GM18867 (cell line): ENCODE data around the gene SLC28A1.

Experiments
- ATAC-seq: cut with Tn5 transposase; IDR thresholded peaks from one replicate; pipeline ENCODE4 v1.9.1; 2021; ENCODE audit warnings: mild to moderate bottlenecking, moderate library complexity; ENCODE audit not compliant: unreplicated experiment

The SLC28A1 gene

GRCh38 chr15:84934942-84935729 lies 50.7 kb downstream of the SLC28A1 start:
- ATAC-seq = no peak

- no peak for ATAC-seq
These were observed 52.7 kb downstream of the SLC28A1 start for GRCh38 chr15:84937144-84937543.

DNA sequence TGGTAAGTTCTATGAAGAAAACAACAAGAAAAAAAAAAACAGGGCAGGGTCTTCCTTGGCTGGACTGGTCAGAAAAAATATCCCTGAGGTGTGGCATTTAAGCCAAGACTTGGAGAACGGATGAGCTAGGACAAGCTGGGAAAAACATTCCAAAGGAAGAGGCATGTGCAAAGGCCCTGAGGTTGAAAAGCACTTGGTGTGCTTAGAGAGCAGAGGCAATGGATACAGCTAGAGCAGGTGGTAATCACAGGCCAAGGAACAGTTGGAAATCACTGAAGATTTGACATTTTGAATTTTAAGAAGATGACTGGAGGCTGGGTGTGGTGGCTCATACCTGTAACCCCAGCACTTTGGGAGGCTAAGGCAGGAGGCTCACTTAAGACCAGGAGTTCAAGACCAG lies 54.3 kb downstream of the SLC28A1 start:
- no peak for ATAC-seq

DNA sequence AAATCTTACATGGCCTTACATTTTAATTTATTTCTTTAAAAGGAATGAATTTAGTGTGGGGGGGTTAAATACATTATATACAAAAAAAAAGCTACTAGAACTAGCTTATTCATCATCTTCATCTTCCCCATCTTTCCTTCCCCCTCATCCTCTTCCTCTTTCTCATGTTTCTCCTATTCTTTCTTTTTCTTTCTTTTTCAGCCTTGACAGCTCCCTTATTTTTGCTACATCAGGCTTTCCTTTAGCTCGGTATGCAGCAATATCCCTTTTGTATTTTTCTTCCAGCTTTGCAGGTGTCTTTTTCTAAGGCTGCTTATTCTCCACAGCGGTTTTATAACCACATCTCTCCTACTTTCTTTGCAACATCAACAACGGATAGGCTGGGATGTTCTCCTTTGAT lies 55.9 kb downstream of the SLC28A1 start:
- ATAC-seq = no peak

GRCh38 chr15:84942456-84942855 lies 58.0 kb downstream of the SLC28A1 start:
- ATAC-seq = no peak

- no peak for ATAC-seq
These were observed 59.8 kb downstream of the SLC28A1 start for GRCh38 chr15:84944311-84944710.

GRCh38 chr15:84944861-84945260 lies 60.4 kb downstream of the SLC28A1 start:
- ATAC-seq = no peak

DNA sequence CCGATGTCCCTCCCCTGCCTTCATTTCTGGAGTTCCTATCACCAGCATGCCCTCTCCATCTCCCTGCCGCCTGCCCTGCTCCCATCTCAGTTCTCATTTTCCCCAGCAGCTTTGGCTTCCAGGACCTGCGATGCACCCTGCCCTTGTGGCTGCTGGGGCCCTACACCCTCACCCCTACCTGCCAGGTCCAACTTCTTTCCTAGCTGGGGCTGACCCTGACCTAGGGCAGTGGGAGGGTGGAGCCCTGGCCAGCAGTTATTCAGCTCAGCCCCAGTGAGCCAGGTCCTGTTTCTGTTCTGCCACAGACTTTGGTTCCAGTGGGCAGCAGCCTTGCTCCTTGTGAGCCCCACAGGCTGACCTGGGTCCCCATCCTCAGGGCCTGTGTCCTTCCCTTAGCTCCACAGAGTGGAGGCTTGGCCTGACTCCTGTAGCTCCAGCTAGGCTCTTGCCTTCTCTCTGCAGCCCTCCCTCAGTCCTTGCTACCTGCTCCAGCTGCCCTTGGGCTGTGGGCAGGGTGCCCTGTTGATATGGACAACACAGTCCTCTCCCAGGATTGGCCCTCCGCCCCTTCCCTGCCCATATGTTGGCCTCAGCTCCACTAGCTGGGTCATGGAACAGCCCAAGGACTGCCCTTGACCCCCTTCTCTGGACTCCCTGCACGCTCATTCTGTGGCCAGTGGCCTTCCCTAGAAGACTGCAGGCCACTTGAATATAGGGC lies 62.5 kb downstream of the SLC28A1 start:
- no peak for ATAC-seq

DNA sequence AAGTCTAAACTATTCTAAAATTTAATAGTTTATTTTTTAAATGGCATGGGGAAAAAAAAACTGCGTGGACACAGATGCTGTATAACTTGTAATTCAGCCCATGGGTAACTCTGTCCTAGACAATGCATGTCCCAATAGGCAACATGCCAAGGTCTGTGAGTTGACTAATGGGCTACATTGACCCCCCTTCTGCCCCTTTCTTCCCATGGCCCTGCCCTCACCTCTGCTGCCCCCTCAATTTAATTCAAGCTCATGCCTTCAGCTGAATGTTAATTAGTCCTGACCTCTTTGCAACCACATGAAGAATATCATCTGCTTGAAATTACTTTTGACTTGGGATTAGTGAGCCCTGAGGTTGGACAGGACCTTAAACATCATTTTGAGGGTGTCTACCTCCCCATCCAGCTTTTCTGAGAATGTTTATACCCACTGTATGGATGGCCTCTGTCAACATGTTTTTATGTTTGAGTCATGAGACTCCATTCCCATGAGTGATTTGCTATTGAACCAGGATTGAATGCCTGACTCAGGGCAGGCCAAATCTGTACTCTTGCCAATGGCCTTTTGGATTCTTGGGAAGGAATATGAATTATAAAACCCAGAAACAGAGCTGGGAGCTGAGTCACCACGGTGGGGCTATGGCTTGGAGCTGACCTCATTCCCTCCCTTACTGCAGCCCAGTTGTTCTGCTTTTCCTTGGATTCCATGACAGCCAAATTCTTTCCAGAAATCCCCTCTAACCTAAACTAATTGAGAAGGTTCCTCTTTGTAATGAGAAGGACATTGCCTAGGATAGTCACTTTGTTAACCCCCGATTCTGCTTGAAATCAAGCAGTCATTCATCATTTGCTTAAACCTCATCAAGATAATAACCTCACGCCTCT lies 63.7 kb downstream of the SLC28A1 start:
- no peak for ATAC-seq

GRCh38 chr15:84949043-84949442 lies 64.6 kb downstream of the SLC28A1 start:
- ATAC-seq = no peak

GRCh38 chr15:84949845-84950569 lies 65.5 kb downstream of the SLC28A1 start:
- ATAC-seq = no peak

DNA sequence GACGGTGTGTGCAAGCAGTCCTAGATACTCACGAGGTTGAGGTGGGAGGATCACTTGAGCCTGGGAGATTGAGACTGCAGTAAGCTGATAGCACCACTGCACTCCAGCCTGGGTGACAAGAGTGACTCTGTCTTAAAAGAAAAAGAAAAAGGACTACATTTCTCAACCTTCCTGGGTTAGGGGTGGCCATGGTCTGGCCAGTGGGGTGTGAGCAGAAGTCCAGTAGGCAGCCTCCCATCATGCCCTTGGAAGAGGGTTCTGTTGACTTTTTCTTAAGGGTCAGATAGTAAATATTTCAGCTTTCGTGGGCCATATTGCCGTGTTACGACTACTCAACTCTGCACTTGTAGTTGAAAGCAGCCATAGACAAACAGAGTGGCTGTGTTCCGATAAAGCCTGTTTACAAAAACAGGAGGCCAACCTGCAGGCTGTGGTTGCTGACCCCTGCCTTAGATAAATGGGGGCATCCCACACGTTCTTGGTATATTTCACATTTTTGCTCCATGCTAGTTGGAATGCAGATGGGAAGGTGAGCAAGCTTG lies 66.2 kb downstream of the SLC28A1 start:
- ATAC-seq = no peak

- no peak for ATAC-seq
These were observed 67.3 kb downstream of the SLC28A1 start for GRCh38 chr15:84951736-84952135.

DNA sequence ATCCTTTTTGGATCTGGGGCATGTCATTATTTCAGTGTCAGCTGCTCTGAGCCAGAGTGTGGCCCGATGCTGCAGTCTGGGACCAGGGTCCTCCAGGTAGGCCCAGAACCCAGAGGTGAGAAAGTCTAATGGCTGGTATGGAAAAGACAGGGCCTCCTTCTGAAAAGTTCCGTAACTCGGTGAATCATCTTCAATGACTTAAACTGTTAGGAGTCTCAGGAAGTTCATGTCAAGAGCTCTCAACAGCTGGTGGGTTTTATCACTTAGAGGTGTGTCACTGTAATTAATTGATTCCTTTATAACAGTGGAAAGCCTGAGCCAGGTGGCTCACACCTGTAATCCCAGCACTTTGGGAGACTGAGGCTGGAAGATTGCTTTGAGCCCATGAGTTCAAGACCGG lies 68.7 kb downstream of the SLC28A1 start:
- ATAC-seq = no peak

DNA sequence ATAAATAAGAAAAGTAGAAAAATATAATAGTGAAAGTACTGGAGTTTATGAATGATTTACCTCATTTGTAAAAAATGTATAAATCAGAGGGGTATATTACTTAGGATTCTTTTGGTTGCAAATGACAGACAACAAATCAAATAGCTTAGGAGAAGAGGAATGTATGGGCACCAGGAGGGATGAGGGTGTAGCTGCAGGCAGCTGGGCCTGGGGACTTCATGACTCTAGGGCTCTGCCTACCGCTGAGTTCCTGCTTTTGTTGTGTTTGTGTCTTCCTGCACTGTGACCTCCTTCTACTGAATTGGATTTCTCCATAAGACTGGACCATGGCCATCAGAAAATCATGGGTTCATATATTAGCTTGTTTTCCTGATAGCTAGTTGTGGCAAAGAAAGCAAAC lies 69.3 kb downstream of the SLC28A1 start:
- ATAC-seq = no peak

GRCh38 chr15:84955089-84955848 lies 70.8 kb downstream of the SLC28A1 start:
- ATAC-seq = no peak

DNA sequence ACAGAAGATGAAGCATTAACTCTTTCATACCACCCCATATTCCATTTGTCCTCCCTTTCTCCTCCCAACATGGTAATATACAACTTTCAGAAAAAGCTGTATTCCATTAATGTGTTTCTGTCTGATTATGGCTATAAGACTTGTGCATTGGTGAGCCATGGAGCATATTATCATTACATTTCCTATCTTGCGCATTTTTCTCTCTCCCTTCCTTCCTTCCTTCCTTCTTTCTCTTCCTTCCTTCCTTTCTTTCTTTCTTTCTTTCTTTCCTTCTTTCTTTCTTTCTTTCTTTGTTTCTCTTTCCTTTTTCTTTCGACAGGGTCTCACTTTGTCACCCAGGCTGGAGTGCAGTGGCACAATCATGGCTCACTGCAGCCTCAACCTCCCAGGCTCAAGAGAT lies 71.7 kb downstream of the SLC28A1 start:
- ATAC-seq = no peak

- ATAC-seq = no peak
These were observed 76.1 kb downstream of the SLC28A1 start for GRCh38 chr15:84960391-84961113.

- no peak for ATAC-seq
These were observed 76.6 kb downstream of the SLC28A1 start for GRCh38 chr15:84961114-84961452.
